CD4-positive, alpha-beta T cell (primary cell): ENCODE data around the gene CMIP. TPM values are rescaled to one million over a fixed set of nuclear protein-coding genes. Genes with fewer than 3 reads are reported as not detected.

Experiments
- ATAC-seq: fragments of 200-7000 bp; cut with Tn5 transposase; one replicate; pipeline ENCODE4 v1.10.0; 2022; ENCODE audit warnings: mild to moderate bottlenecking; ENCODE audit not compliant: poor library complexity
- CTCF ChIA-PET: fragments of 350-600 bp; sonication (Branson Sonifier 250); formaldehyde crosslinking; loops from one replicate; lab custom pipeline; 2021; ENCODE audit warnings: antibody characterized with exemption, inconsistent platforms; lab: Charles Lee
- POLR2A ChIA-PET: fragments of 350-600 bp; sonication (Branson Sonifier 250); formaldehyde crosslinking; loops from one replicate; lab custom pipeline; 2021; ENCODE audit warnings: antibody characterized with exemption, inconsistent platforms; lab: Charles Lee
- DNase-seq, 14 experiments: peaks; one replicate each; pipeline ENCODE4 v3.0.0-alpha.2; 2013 to 2020; ENCODE audit warnings: mixed read lengths in 2 of 14
- H3K27ac ChIP-seq, 2 donors: one replicate each; pipeline versions ENCODE4 v1.5.1 to v1.7.0; 2013; ENCODE audit warnings: low read length in 2 of 2, low read depth in 1 of 2, mild to moderate bottlenecking in 1 of 2
- H3K27me3 ChIP-seq, 2 experiments: 1 replicate in 1 of 2; 2 replicates in 1 of 2; pipeline versions ENCODE4 v1.6.1 to v1.7.0; 2013; ENCODE audit warnings: low read length in 2 of 2, control low read depth in 1 of 2, mild to moderate bottlenecking in 1 of 2, moderate library complexity in 1 of 2; ENCODE audit not compliant: insufficient read depth in 2 of 2, control insufficient read depth in 1 of 2
- H3K36me3 ChIP-seq: one replicate; pipeline ENCODE4 v1.6.1; 2013; ENCODE audit warnings: low read length, control low read depth; ENCODE audit not compliant: insufficient read depth
- H3K4me1 ChIP-seq: one replicate; pipeline ENCODE4 v1.6.1; 2013; ENCODE audit warnings: low read length, control low read depth; ENCODE audit not compliant: insufficient read depth
- H3K4me3 ChIP-seq: one replicate; pipeline ENCODE4 v1.5.1; 2013; ENCODE audit warnings: mild to moderate bottlenecking, low read length, moderate library complexity
- H3K9me3 ChIP-seq, 2 experiments: 1 replicate in 1 of 2; 2 replicates in 1 of 2; pipeline versions ENCODE4 v1.6.1 to v1.7.0; 2013; ENCODE audit warnings: low read length in 2 of 2, mild to moderate bottlenecking in 2 of 2, control low read depth in 1 of 2, moderate library complexity in 1 of 2; ENCODE audit not compliant: control insufficient read depth in 1 of 2, insufficient read depth in 1 of 2
- H3K27ac Mint-ChIP-seq: one replicate; pipeline ENCODE4 v1.8.0; 2020; ENCODE audit warnings: mixed read lengths
- H3K27me3 Mint-ChIP-seq: one replicate; pipeline ENCODE4 v1.8.0; 2021; ENCODE audit warnings: mixed read lengths
- H3K36me3 Mint-ChIP-seq: one replicate; pipeline ENCODE4 v1.8.0; 2021; ENCODE audit warnings: low read depth, mixed read lengths
- H3K4me1 Mint-ChIP-seq: one replicate; pipeline ENCODE4 v1.8.0; 2021; ENCODE audit warnings: low read depth, mixed read lengths
- H3K4me3 Mint-ChIP-seq: one replicate; pipeline ENCODE4 v1.8.0; 2020; ENCODE audit warnings: mild to moderate bottlenecking, mixed read lengths
- H3K9me3 Mint-ChIP-seq: one replicate; pipeline ENCODE4 v1.8.0; 2020; ENCODE audit warnings: mixed read lengths
- CTCF ChIP-seq: fragments of 200-600 bp; IDR thresholded peaks from one replicate; pipeline ENCODE4 v1.8.0; 2022; ENCODE audit warnings: antibody characterized with exemption, mild to moderate bottlenecking
- intact Hi-C, 2 experiments: fragments of 100-400 bp; cut with DNase I in 1 of 2; cut with micrococcal nuclease in 1 of 2; formaldehyde crosslinking; loops; one replicate each; pipeline versions ENCODE4 v1.15.1 to v1.9.0; 2023 to 2025; cut with DNase I, micrococcal nuclease
- total RNA-seq, 174 experiments: library from RNA in 2 of 174; stranded (reverse) in 2 of 174; gene quantifications; one replicate each; pipeline ENCODE4 v1.2.3 and lab custom pipeline; 2021 to 2026

Gene CMIP
- total RNA-seq, 2 experiments from 2014 or later: 33.5 to 35.3 TPM

GRCh38 chr16:81608523-81609209, 164.1 kb downstream of the CMIP start:
- Mint-ChIP-seq H3K4me3 (no peak overlapping the region), H3K4me1 (no peaks in the 10 kb centered on the region), H3K9me3 (no peaks in the 10 kb centered on the region), H3K27me3 (no peaks in the 10 kb centered on the region), H3K27ac (peak overlapping the region; percentile 22), H3K36me3 (peaks cover 45% of the 10 kb centered on the region)
- no peak for TF ChIP-seq CTCF
- intact Hi-C loops: no loop called here
- peaks cover 27% of the 10 kb centered on the region for H3K36me3 ChIP-seq
- ATAC-seq (no peak), DNase-seq (no peak)
- H3K27me3 ChIP-seq: no peaks in the 10 kb centered on the region
- ChIA-PET CTCF (no interaction called here), POLR2A (no interaction called here)
- no peaks in the 10 kb centered on the region for H3K9me3 ChIP-seq
- H3K27ac ChIP-seq: no peak overlapping the region
- no peaks in the 10 kb centered on the region for H3K4me1 ChIP-seq
- H3K4me3 ChIP-seq: no peak overlapping the region

- Mint-ChIP-seq H3K27me3 (no peaks in the 10 kb centered on the region), H3K4me3 (no peak overlapping the region), H3K27ac (peak overlapping the region; percentile 22), H3K4me1 (no peaks in the 10 kb centered on the region), H3K36me3 (peaks cover 45% of the 10 kb centered on the region), H3K9me3 (no peaks in the 10 kb centered on the region)
- Histone ChIP-seq H3K9me3 (no peaks in the 10 kb centered on the region), H3K36me3 (peaks cover 27% of the 10 kb centered on the region), H3K27ac (no peak overlapping the region), H3K4me1 (peaks cover under 1% of the 10 kb centered on the region), H3K27me3 (no peaks in the 10 kb centered on the region), H3K4me3 (no peak overlapping the region)
- ChIA-PET POLR2A (no interaction called here), CTCF (no interaction called here)
- intact Hi-C loops: no loop called here
- ATAC-seq: no peak
- no peak for DNase-seq
- TF ChIP-seq CTCF: no peak
Measured at GRCh38 chr16:81609323-81609892, 164.8 kb downstream of the CMIP start.

- H3K36me3 Mint-ChIP-seq: peaks cover 45% of the 10 kb centered on the region
- peaks cover 27% of the 10 kb centered on the region for H3K36me3 ChIP-seq
- intact Hi-C loops: loop anchor here in 1 of 2 experiments (10.0 kb wide), 1 partner anchor 205 kb away; no protein-coding TSS in a partner anchor
- no peaks in the 10 kb centered on the region for H3K27me3 Mint-ChIP-seq
- no peaks in the 10 kb centered on the region for H3K4me1 Mint-ChIP-seq
- peak overlapping the region; percentile 21 for H3K27ac Mint-ChIP-seq
- no peak overlapping the region for H3K27ac ChIP-seq
- no peaks in the 10 kb centered on the region for H3K27me3 ChIP-seq
- DNase-seq (no peak), ATAC-seq (no peak)
- no peak overlapping the region for H3K4me3 Mint-ChIP-seq
- H3K4me1 ChIP-seq: peaks cover 3% of the 10 kb centered on the region
- no peak for TF ChIP-seq CTCF
- no peaks in the 10 kb centered on the region for H3K9me3 Mint-ChIP-seq
- CTCF ChIA-PET: no interaction called here
- H3K9me3 ChIP-seq: no peaks in the 10 kb centered on the region
- H3K4me3 ChIP-seq: no peak overlapping the region
- POLR2A ChIA-PET: no interaction called here
Measured at GRCh38 chr16:81610144-81610842, 165.7 kb downstream of the CMIP start.
